Right lobe of liver (tissue), 6 donors: ENCODE results near the gene APBB2. TPM values are rescaled to one million over a fixed set of nuclear protein-coding genes. Genes with fewer than 3 reads are reported as not detected.

Source experiments
- ATAC-seq, 4 donors: fragments of 200-7000 bp; cut with Tn5 transposase; one replicate each; pipeline ENCODE4 v1.9.1; 2020; ENCODE audit warnings: mild to moderate bottlenecking in 4 of 4, moderate library complexity in 4 of 4
- DNase-seq, 3 donors: peaks; one replicate each; pipeline ENCODE4 v3.0.0-alpha.2; 2020
- H3K27ac ChIP-seq, 3 donors: fragments of 200-600 bp; one replicate each; pipeline ENCODE4 v1.8.0; 2022
- H3K27me3 ChIP-seq, 2 donors: fragments of 200-600 bp; one replicate each; pipeline ENCODE4 v1.8.0; 2022
- H3K36me3 ChIP-seq, 4 donors: fragments of 200-600 bp; sonication (generic) in 1 of 4; one replicate each; pipeline versions ENCODE4 v1.5.1 to v1.8.0; 2017 to 2022; ENCODE audit warnings: control low read depth in 1 of 4
- H3K4me1 ChIP-seq, 4 donors: fragments of 200-600 bp; sonication (generic) in 1 of 4; one replicate each; pipeline versions ENCODE4 v1.5.1 to v1.8.0; 2017 to 2022; ENCODE audit warnings: control low read depth in 1 of 4
- H3K4me3 ChIP-seq, 3 donors: fragments of 200-600 bp; one replicate each; pipeline ENCODE4 v1.8.0; 2022
- H3K9me3 ChIP-seq, 4 donors: fragments of 200-600 bp; sonication (generic) in 1 of 4; one replicate each; pipeline versions ENCODE4 v1.5.1 to v1.8.0; 2017 to 2022; ENCODE audit warnings: control low read depth in 1 of 4
- CTCF ChIP-seq, 4 donors: fragments of 200-600 bp in 3 of 4; fragments of 450-650 bp in 1 of 4; IDR thresholded peaks; one replicate each; pipeline versions ENCODE4 v1.5.1 to v1.8.0; 2016 to 2022; ENCODE audit warnings: antibody characterized with exemption in 4 of 4, mild to moderate bottlenecking in 2 of 4
- POLR2A ChIP-seq: fragments of 450-650 bp; IDR thresholded peaks from one replicate; pipeline ENCODE4 v1.6.1; 2017; ENCODE audit warnings: antibody characterized with exemption, mild to moderate bottlenecking
- WGBS: methylation state at CpG from one replicate; pipeline ENCODE4 v1.1.6; 2018; ENCODE audit warnings: low coverage, low lambda C conversion rate; ENCODE audit not compliant: insufficient coverage; ENCODE audit errors: missing lambda C conversion rate; 5-methylcytosine and 5-hydroxymethylcytosine counted together
- intact Hi-C, 2 donors: fragments of 100-400 bp; cut with DNase I; formaldehyde crosslinking; loops; one replicate each; pipeline versions ENCODE4 v1.11.2 to v1.14.1; 2022
- total RNA-seq, 6 experiments: library from RNA; depleted of rRNA in 2 of 6; stranded (reverse); fragments of >200 nt in 2 of 6; fragmentation: NEBNext Ultra II Directional in 3 of 6; extraction: Animal tissue kit (Norgen Biotek cat#: 25700) in 3 of 6; gene quantifications; one replicate each; pipeline versions ENCODE4 v1.1.0 to v1.2.4, GENCODE V29; 2016 to 2023
- donor health status: DM: no; HTN: yes; CAD: no.
- donor health status: DM: no; HTN: no; CAD: no.
- donor health status: DM: no; HTN: no; CAD: no.
- donor health status: DM: no; HTN: yes; CAD: no.
- donor health status: DM: no; HTN: yes; CAD: no.

The APBB2 gene
- total RNA-seq, 6 experiments from 2014 or later = 14.1 to 27.9 (median 25.1) TPM

DNA sequence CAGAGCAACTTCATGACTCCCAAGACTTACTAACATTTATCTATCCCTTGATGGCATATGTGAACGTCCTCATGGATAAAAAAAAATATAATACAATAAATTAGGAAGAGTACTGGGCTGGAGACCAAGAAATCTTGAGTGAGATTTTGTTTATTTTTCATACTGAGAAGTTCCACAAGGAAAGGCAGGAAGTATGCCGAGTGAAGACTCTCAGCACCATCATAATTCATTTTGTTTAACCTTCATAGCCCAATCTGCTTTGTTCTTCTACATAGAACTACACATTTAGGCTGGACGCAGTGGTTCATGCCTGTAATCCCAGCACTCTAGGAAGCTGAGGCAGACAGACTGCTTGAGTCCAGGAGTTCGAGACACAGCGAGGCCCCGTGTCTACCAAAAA, 266.3 kb downstream of the APBB2 start:
- intact Hi-C loops = no loop called here
- ATAC-seq = no peak
- no peak overlapping the region for H3K4me3 ChIP-seq
- H3K27ac ChIP-seq = no peak overlapping the region
- DNase-seq = no peak
- H3K27me3 ChIP-seq = no peaks in the 10 kb centered on the region
- TF ChIP-seq CTCF (IDR thresholded peaks at IDR 0.05) (no peak), POLR2A (no peak)
- H3K36me3 ChIP-seq = peaks cover 0 to 7% (median 0%) of the 10 kb centered on the region in 4 donors
- H3K9me3 ChIP-seq = no peaks in the 10 kb centered on the region
- 79% methylated on average over 6 of the region's 6 CpGs for whole genome bisulfite sequencing
- no peaks in the 10 kb centered on the region for H3K4me1 ChIP-seq

DNA sequence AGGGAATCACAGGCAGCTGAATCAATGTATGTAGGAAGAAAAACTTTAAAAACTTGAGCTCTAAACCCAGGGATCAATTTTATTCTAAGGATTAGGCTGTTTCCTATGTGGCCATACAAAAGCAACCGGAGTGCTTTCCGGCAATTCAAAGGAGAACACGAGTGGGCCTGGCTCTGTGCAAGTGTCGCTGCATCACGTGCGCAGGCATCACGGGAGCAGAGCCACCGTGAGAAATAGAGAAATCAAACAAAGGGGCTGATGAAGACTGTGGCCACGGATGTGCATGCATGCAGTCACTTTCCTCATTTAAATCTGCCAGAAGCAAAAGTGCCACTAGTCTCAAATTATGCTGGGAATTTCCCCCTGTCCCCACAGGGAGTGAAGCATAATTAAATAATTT, 267.7 kb downstream of the APBB2 start:
- H3K9me3 ChIP-seq = no peaks in the 10 kb centered on the region
- no peak overlapping the region for H3K4me3 ChIP-seq
- 80% methylated on average over 9 of the region's 9 CpGs for WGBS
- peaks cover 0 to 7% (median 0%) of the 10 kb centered on the region in 4 donors for H3K36me3 ChIP-seq
- intact Hi-C loops = no loop called here
- TF ChIP-seq CTCF (IDR thresholded peaks at IDR 0.05) (no peak), POLR2A (no peak)
- H3K4me1 ChIP-seq = peaks cover 0 to 10% (median 0%) of the 10 kb centered on the region in 4 donors
- no peak for DNase-seq
- ATAC-seq = no peak
- H3K27me3 ChIP-seq = no peaks in the 10 kb centered on the region
- H3K27ac ChIP-seq = no peak overlapping the region

GRCh38 chr4:40940756-40941155, 273.6 kb downstream of the APBB2 start:
- no peak overlapping the region for H3K27ac ChIP-seq
- intact Hi-C loops = no loop called here
- ATAC-seq = no peak

DNA sequence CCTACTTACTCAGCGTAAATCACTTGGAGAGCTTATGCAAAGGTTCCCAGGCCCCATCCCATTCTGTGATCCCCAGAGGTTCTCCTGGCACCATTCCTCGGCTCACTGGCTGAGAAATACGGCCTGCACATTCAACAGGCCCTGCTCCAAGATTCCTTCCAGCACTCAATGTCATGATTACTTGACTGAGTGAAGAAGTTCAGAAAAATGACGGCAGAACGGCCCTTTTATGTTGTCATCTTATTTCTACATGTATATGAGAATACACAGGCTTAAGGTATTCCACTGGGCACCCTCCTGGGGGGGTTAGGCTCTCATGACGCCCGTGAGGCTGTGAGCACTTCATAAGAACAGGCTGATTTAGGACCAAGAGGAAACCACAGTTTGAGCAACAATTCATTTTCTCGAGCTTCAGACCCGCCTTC, 274.0 kb downstream of the APBB2 start:
- Histone ChIP-seq H3K27me3 (no peaks in the 10 kb centered on the region), H3K27ac (no peak overlapping the region), H3K4me3 (no peak overlapping the region), H3K36me3 (peaks cover 0 to 7% (median 0%) of the 10 kb centered on the region in 4 donors), H3K4me1 (peaks cover 0 to 10% (median 0%) of the 10 kb centered on the region in 4 donors), H3K9me3 (no peaks in the 10 kb centered on the region)
- DNase-seq (no peak), ATAC-seq (no peak)
- intact Hi-C loops = no loop called here
- TF ChIP-seq CTCF (IDR thresholded peaks at IDR 0.05) = no peak
- TF ChIP-seq POLR2A = no peak
- 63% methylated on average over 6 of the region's 9 CpGs for WGBS

More at GRCh38 chr4:40940756-40941155, 273.6 kb downstream of the APBB2 start:
- TF ChIP-seq CTCF (IDR thresholded peaks at IDR 0.05) (no peak), POLR2A (no peak)
- Histone ChIP-seq H3K4me1 (peaks cover 0 to 10% (median 0%) of the 10 kb centered on the region in 4 donors), H3K27me3 (no peaks in the 10 kb centered on the region), H3K9me3 (no peaks in the 10 kb centered on the region), H3K36me3 (peaks cover 0 to 7% (median 0%) of the 10 kb centered on the region in 4 donors), H3K4me3 (no peak overlapping the region)
- 82% methylated on average over 4 of the region's 5 CpGs for WGBS
- DNase-seq = no peak
